CMK (cell line): ENCODE results near the gene CAPN9.

ENCODE experiments used
- DNase-seq: peaks from one replicate; pipeline ENCODE4 v3.0.0-alpha.2; 2010; ENCODE audit warnings: low read depth

CAPN9 gene

DNA sequence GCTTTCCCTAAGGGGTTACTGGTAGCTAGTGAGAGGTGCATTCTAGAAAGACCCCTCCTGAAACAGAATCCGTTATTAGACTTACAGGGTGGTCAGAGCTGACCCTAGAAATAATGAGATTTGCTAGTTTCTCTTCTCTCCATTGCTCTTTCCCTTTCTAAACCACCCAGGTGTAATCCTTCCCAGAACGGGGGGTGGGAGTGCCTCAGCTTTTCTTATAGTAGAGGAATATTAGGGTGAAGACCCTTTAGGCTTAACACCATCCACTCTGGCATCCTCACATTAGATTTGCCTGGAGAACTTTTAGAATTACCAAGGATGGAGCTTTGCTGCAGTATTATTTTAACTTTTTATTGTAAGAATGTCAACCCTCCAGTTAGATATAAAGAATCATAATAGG lies 49.4 kb downstream of the CAPN9 start:
- no peak for DNase-seq

DNA sequence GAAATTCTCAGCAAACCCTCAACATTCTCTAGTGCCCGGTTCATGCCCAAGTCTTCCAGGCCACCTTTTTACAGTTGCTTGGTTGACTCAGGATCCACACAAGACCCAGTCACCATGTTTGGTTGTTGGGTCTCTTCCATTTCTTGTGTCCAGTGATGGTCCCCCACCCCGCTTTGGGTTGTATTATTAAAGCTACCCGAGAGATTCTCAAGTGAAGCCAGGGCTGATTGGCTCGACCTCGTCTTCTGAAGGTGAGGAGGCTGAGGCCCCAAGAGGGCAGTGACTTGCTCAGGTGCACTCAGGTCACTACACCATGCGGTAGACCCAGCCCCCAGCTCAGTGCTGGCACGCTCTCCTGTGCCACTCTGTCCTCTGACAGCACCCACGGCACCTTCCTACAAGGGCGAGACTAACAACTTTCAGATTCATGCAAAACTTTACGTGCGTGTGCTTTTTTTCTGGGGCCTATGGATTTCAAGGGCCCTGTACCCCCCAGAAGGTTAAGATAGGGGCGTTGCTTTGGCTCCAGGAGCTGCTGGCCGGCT lies 50.3 kb downstream of the CAPN9 start:
- DNase-seq, result no peak

DNA sequence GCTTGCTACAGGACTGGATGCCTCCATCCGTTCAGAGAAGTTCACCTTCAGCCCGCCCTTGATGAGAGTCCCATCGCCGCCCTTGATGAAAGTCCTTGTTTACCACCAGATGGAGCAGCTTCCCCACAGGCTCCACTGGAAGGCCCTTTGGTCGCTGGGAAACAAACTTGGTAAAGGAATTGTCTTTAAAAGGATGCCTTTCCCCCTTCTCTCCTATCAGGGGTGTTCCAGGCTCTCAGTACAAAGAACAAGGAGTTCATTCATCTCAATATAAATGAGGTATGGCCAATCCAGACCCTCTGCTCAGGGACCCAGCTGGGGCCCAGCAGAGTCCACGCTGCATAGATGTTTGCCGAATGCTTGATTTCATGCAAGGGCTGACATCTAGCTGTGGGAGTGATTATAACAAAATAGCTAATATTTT lies 50.8 kb downstream of the CAPN9 start:
- no peak for DNase-seq

DNA sequence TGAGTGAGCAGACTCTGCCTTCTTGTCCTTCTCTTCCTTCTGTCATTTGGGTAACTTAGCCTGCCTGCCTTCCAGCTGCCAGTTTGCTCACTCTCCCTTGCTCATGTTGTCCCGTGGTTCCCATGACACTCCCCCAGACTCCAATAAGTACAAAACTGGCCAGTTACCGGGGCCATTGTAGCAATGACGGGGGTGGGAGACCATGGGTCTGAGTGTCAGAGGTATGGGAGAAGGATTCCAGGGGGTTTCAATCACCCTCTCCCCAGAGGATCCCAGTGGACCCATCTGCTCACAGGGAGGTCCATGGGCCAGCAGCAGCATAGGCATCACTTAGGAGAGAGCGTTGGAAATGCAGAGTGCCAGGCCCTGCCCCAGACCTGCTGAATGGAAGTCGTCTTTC lies 51.3 kb downstream of the CAPN9 start:
- no peak for DNase-seq

DNA sequence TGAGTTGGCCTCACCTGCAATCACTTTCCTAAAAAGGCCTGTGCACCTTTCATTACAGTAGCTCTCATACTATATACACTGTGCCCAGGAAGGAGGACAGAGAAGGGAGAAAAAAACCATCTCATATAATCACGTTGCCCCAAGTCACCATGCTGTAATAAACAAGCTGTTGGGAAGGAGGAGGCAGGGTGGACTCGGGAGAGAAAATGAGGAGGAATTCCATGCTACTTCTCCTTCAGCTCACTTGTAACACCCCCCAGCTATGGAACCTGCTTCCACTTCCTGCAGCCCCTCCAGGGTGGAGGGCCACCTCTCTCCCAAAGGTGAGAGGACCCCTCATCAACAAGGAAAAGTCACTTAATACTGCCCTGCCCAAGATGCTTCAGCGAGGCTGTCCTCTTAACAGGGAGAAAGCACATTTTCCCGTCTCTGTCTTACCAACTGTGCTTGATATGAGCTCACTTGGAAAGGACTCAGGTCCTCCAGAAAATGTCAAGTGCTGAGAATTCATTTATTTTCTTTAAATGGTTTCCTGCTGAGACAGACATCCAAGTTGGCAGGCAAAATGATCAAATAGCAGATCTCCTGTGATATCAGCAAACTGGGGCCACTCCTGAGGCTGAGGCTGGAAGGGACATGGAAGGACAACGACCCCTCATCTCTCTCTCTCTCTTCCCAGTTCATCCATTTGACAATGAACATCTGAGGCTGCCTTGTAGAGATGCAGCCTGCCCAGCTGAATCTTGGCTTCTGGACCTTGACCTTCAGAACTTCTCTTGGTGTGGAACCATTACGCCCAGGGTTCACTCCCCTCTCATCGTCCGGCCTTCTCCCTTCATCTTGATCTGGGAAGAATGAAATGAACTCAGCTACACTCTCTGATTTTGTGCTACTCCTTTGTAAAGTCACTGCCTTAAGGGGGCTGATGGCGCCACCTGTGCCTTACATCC lies 54.0 kb downstream of the CAPN9 start:
- DNase-seq, result no peak

DNA sequence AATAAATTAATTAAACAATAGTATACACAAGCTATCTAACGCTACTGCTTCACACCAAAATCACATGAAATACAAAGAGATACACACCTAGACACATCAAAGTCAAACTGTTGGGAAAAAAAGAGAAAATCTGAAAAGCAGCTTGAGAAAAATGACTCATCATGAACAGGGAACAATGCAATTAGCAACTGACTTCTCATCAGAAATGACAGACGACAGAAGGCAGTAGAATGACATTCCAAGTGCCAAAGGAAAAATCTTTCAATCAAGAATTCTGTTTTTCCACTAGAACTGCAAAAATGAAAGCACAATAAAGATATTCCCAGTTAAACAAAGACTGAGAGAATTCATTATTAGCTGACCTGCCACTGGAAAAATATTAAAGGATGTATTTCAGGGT lies 57.2 kb downstream of the CAPN9 start:
- DNase-seq, result no peak

DNA sequence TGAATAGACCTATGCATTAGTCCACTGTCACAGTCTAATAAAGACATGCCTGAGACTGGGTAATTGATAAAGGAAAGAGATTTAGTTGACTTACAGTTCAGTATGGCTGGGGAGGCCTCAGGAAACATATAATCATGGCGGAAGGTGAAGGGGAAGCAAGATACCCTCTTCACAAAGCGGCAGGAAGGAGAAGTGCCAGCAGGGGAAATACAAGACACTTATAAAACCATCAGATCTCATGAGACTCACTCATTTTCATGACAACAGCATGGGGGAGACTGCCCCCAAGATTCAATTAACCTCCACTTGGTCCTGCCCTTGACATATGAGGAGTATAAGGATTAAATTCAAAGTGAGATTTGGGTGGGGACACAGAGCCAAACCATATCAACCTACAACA lies 59.4 kb downstream of the CAPN9 start:
- DNase-seq, result no peak

DNA sequence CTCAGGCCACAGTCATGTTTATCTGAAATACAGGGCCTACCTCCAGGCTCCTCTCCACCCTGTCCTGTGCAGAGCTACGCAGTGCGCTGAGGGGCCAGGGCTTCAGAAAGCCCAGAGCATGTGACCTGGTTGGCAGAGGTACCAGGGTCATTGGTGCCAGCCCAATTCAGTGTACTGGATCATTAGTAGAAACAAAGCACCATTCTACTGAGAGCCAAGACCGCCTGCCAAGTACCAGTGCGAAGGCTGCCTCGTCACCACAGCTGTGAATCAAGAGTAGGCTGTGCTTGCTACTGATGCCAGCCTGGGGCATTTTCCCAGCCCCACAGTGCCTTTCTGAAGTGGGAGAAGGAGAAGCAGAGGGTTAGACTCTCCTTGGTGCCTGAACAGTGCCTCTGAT lies 59.8 kb downstream of the CAPN9 start:
- DNase-seq, result no peak

DNA sequence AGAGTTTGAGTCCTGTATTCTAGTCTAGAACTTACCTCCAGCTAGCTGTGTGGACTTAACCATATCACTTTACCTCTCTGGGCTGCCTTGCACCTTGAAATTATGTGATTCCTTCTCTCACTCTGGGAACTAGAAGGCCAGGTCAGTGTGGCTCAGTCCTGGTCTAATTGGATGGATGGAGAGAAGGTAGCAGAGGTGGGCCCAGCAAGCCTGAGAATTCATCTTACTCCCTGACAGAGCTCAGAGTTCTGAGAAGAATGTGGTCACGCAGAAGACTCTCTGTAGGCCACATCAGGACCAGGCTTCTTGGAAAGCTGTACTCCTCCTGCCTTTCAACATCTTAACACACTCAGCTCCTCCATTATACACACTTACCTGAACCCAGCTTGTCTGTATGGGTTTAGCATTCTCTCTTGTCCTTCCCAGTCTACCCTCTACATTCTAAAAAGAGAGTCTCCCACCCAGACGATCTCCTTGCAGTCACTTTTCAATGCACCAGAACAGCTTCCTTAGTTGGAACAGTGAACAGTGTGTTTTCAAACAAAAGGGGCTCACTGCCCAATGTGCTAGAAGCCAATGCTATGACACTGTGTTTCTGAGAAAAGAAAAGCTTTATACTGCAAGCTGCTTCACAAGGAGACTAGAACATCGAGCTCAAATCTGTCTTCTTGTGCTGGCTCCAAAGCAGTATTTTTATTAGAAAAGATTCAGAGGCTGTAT lies 60.5 kb downstream of the CAPN9 start:
- DNase-seq, result no peak

DNA sequence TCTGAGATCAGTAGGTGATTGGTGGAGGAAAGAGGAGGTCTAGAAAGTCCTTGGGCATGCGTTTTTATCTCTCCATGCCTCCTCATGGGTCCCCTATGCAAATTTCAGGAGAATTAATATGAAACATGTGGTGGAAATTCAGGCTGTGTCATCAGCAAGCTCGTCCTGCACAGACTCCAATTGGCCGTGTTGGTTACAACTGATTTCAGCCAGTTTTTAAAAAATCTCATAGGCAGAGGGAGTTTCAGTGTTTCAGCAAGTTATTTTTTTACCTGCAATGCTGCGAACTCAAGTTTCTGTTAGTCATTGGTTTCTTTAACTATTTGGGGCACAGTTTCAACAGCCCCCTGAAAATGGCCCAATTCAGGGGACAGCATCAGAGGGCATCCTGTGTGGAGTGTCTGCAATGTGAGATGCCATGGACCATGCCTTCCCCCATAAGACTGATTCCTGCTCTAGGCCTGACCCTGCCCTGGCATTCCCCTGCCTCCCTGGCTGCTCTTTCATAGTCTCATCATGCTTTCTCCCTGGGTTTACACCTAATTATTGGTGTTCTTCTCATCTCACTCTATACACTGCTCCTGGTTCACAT lies 61.2 kb downstream of the CAPN9 start:
- no peak for DNase-seq

DNA sequence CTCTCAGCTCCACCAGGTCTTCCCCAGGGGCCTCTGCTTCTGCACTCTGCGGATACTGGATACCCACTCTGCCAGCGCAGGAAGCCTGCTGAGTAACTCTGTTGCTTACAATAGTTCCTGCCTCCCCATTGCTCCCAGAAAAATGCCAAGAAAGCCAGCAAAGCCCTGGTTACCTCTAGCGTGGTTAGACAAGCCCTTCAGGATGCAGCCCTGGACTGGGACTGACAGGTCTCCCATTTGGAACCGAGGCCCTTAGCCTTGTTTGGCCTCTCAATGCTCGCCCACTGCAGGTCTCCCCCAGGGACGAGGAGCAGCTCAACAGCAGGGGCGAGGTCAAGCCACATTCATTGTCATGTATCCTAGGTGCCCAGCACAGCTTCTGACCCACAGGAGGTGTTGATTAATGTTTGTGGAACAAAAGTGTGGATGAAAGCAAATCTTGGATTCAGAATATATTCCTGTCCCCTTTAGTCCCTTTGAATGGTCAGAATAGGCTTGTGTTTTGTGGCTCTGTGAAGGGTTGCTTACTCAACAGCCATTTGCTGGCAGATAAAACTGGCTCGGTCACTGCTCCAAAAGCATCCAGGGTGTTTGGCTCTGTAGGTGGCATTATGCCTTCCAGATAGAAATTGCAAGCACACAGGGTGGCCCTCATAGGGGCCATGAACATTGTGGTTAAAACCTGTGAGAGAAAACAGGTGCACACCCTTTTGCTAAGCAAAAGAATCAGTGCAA lies 62.2 kb downstream of the CAPN9 start:
- no peak for DNase-seq

DNA sequence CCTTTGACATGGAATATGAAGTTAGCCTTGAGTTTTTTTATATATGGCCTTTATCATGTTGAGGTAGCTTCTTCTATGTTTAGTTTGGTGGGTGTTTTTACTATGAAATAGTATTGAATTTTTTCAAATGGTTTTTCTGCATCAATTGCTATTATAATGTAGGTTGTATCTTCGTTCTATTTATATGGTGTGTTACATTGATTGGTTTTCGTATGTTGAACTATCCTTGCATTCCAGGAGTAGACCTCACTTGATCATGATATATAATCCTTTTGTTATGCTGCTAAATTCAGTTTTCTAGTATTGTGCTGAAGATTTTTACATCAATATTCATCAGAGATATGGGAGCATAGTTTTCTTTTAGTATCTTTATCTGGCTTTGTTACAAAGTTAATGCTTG lies 65.4 kb downstream of the CAPN9 start:
- no peak for DNase-seq

DNA sequence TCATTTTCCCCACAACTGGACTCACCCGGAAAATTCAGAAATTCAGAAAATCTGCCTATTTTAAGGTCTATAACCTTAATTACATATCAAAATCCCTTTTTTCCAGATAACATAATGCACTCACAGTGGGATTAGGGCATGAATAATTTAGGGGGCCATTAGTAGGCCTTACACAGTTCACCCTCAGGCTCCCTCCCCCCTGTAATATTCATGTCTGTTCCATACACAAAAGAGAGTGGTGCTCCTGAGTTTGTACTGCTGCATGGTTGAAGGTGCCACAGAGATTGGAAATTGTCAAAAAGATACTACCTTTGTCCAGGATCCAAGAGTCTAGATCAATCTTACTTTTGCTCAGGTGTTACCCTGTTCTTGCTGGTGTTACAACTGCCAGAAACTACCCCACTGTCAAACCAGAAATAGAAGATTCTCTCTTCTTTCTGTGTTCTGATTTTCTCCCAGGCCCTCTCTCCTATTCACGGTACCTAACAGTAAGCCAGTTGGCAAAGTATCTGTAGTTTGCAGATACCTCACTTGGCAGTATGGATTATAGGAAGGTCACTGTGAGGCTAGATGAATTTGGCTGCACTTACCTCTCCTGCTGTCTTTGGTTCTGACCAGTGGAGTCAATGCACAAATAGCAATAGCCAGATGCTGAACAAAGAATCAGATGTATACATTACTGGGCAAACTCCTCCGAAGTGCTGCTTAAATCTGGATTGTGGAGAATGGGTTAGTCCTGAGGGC lies 67.9 kb downstream of the CAPN9 start:
- no peak for DNase-seq

DNA sequence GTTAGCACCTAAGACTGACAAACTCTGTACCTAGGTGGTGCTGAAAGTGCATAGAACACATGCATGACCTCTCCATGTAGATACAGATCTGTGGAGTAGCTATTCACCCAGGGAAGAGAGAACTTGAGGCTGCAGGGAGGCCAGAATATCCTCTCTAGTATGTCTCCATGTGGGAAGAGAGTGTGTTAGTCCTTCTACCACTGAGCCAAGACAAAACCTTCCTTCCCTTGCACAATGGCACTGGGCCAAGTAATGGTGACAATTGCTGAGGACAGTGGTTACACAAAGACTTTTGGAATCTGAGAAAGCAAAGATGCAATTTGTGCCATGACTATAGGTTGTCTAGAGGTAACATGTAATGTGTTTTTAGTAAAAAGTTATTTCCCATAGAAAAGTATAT lies 68.8 kb downstream of the CAPN9 start:
- no peak for DNase-seq

DNA sequence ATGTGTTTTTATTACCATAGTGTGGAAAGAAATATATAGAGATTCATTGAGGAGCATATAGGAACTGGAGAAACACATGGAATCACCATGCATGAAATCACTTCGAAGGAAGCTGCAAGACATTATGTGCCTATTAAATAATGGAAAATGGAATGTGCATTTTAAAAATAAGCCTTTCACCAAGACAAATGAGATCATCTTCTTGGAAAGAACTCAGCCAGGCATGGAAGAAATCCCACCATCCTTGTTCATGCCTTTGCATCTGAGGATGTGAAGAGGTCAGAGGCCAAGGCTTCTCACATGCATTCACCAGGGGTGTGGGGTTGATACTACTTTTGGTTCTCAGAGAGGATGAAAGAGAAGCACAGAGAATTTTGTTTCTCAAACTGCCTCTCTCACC lies 71.2 kb downstream of the CAPN9 start:
- DNase-seq, result no peak

DNA sequence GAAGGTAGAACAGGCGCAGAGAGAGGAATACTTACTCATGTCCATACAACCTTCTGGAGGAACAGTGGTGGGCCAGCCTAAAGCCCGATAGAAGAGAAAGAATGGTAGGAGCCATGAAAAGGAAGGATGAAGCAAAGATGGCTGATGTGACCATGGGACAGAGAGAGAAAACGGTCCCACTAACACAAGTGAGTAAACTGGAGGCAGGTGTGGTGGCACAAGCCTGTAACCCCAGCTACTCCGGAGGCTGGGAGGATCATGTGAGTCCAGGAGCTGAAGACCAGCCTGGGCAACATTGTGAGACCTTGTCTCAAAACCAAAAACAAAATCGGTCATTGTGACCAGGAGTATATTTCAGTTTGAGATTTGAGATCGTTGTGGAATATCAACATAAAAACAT lies 71.7 kb downstream of the CAPN9 start:
- DNase-seq, result no peak

DNA sequence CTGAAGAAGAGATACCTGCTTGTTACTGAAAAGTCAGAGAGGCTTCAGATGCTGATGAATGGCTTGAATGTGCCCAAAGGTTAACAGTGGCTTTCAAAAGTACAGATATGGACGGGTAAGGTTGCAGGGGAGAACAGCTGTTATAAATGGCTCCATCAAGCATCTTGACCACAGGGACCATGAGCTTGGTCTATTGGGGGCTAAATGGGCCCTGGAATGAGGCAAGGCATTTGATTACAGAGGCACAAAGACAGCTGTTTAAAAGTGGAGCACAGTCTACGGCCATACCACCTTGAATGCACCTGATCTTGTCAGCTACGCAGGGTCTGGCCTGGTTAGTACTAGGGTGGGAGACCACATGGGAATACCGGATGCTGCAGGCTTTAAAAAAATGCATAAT lies 72.8 kb downstream of the CAPN9 start:
- no peak for DNase-seq

DNA sequence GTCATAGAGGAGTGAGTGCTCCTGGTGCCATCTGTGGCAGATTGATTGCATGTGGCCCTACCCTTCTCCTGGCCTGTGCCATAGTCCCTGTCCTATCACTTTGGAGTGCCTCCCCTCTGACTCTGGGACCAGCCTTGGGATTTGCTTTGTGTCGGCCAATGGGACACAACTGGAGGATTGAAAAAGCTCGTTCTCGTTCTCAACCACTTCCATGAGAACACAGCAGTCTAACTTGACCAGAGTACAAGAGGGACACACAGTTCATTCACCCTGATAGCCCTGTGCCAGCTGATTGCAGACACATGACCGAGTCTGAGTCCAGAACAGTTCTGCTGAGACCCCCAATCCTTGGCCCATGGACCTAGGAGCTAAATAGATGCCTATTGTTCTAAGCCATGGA lies 73.4 kb downstream of the CAPN9 start:
- no peak for DNase-seq

DNA sequence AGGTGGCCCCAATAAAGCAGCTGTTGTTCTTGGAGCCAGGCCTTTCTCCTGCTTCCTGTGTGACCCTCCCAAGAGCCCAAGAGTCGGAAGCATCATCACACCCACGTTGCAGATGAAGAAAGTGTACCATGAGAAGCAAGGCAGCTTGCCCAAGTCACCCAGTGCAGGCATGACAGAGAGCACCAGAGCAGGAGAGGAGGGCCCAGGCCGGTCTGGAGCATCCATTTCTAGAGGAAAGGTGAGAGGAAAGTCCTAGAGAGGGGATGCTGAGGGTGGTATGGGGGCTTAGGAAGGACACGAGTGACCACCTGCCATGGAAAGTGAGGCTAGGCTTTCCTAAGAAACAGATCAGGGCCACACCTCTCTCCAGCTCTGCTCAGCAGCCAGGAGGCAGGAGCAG lies 74.2 kb downstream of the CAPN9 start:
- DNase-seq, result no peak

DNA sequence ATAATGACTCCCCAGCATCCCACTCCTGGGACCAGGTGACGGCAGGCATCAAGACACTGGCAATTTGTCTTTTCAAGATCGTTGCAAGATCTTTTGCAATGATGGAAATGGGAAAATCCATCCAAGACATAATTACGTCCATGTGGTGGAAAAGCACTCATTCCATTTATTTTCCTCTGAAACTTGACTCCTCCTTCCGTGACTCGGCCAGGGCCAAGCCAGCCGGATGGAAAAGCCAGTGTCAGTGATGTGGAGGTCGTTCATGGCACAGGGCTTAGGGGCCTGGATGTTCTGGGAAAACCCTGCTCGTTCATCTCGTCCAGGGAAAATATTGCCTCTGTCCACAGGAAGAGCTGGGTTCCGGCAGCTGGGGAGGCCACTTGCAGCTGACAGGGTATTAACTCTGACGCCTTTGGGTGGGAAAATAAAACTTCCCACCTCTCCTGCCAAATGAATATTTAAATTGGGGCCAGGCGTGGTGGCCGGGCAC lies 74.9 kb downstream of the CAPN9 start:
- DNase-seq, result no peak

DNA sequence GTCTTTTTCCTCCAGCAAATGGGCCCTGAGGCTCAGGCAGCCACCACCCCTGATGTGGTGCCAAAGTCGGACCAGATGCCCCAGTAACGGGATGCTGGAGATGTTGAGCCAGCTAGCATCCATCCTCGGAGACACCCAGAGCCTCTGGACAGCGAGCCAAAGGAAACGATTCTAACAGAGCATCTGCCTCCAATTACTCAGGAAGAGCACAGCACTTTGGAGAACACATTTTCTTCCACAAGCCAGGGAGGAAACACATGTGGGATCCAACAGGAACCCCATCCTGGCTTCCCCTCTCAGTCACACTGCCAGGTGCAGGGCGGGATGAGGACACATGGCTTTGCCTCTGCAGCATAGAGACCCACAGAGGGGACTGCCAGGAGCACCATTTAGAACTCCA lies 76.2 kb downstream of the CAPN9 start:
- no peak for DNase-seq
